HCT116 (cell line): ENCODE data around the gene HARBI1. TPM values are rescaled to one million over a fixed set of nuclear protein-coding genes. Genes with fewer than 3 reads are reported as not detected.

Experiments
- ATAC-seq: fragments of 200-7000 bp; cut with Tn5 transposase; 2 replicates; pipeline ENCODE4 v1.9.1; 2020; ENCODE audit warnings: mild to moderate bottlenecking, moderate library complexity
- BruUV-seq: library from RNA; stranded (reverse); fragments of 400-500 nt; replicated peaks from 2 replicates; lab custom pipeline; 2021; lab: Mats Ljungman, UMichigan
- CTCF ChIA-PET: fragments of 300-600 bp; sonication (Branson Sonifier 250); formaldehyde crosslinking; loops from one replicate; lab custom pipeline; 2021; ENCODE audit warnings: antibody characterized with exemption; lab: Charles Lee
- POLR2A ChIA-PET: fragments of 300-600, 350-600 bp; sonication (Branson Sonifier 250); formaldehyde crosslinking; loops from one replicate; lab custom pipeline; 2021; ENCODE audit warnings: antibody characterized with exemption; lab: Charles Lee
- RAD21 ChIA-PET, 2 experiments: fragments of 300-600 bp; sonication (Branson Sonifier 250); formaldehyde crosslinking; loops; one replicate each; lab custom pipeline; 2023; ENCODE audit warnings: low total read pairs in 2 of 2; ENCODE audit not compliant: uncharacterized antibody in 2 of 2, unreplicated experiment in 2 of 2, low non-redundant PET in 1 of 2; lab: Charles Lee
- DNase-seq: peaks from one replicate; pipeline ENCODE4 v3.0.0-alpha.2; 2010; ENCODE audit warnings: low read depth, low spot score
- H2AFZ ChIP-seq: fragments of 200-600 bp; shearing (Covaris generic), sonication (generic); 2 replicates; pipeline ENCODE4 v1.6.1; 2017; ENCODE audit warnings: low read depth, mixed run types, mixed read lengths, antibody characterized with exemption, low read length; ENCODE audit not compliant: poor library complexity, severe bottlenecking
- H3K27ac ChIP-seq: 2 replicates; pipeline ENCODE4 v1.5.1; 2012; ENCODE audit warnings: low read depth, low read length
- H3K27me3 ChIP-seq: fragments of 200-600 bp; sonication (generic); 2 replicates; pipeline ENCODE4 v1.6.1; 2016; ENCODE audit warnings: mixed run types, low read length, mixed read lengths; ENCODE audit not compliant: insufficient read depth
- H3K36me3 ChIP-seq, 2 experiments: fragments of 200-500 bp in 1 of 2; fragments of 200-600 bp in 1 of 2; sonication (Bioruptor generic) in 1 of 2; sonication (generic) in 1 of 2; 2 replicates each; pipeline versions ENCODE4 v1.5.1 to v1.6.1; 2014 to 2016; ENCODE audit warnings: low read length in 2 of 2, inconsistent platforms in 1 of 2, mixed read lengths in 1 of 2, mixed run types in 1 of 2; ENCODE audit not compliant: insufficient read depth in 2 of 2, control insufficient read depth in 1 of 2
- H3K4me1 ChIP-seq, 2 experiments: fragments of 200-600 bp in 1 of 2; sonication (generic) in 1 of 2; 2 replicates each; pipeline versions ENCODE4 v1.5.1 to v1.6.1; 2012 to 2017; ENCODE audit warnings: low read length in 2 of 2, inconsistent platforms in 1 of 2, mild to moderate bottlenecking in 1 of 2, mixed read lengths in 1 of 2, mixed run types in 1 of 2, moderate library complexity in 1 of 2; ENCODE audit not compliant: insufficient read depth in 2 of 2, control insufficient read depth in 1 of 2
- H3K4me2 ChIP-seq: fragments of 200-600 bp; sonication (generic); 2 replicates; pipeline ENCODE4 v1.6.1; 2017; ENCODE audit warnings: mixed run types, low read length, mixed read lengths
- H3K4me3 ChIP-seq, 2 experiments: fragments of 200-600 bp in 1 of 2; sonication (generic) in 1 of 2; replicated peaks in 1 of 2; 2 replicates each; pipeline ENCODE4 v1.5.1; 2011 to 2016; ENCODE audit warnings: low read length in 2 of 2, control low read depth in 1 of 2, low read depth in 1 of 2, mild to moderate bottlenecking in 1 of 2, mixed read lengths in 1 of 2, mixed run types in 1 of 2
- H3K79me2 ChIP-seq: fragments of 200-600 bp; sonication (generic); 2 replicates; pipeline ENCODE4 v1.6.1; 2017; ENCODE audit warnings: mild to moderate bottlenecking, mixed run types, low read length, moderate library complexity, mixed read lengths; ENCODE audit not compliant: insufficient read depth
- H3K9ac ChIP-seq: fragments of 200-600 bp; sonication (generic); 2 replicates; pipeline ENCODE4 v1.6.1; 2016; ENCODE audit warnings: low read length, mixed read lengths
- H3K9me2 ChIP-seq: fragments of 200-600 bp; sonication (generic), shearing (Covaris generic); 2 replicates; pipeline ENCODE4 v1.6.1; 2017; ENCODE audit warnings: mixed run types, mild to moderate bottlenecking, moderate library complexity; ENCODE audit not compliant: insufficient read depth
- H3K9me3 ChIP-seq, 2 experiments: fragments of 200-500 bp in 1 of 2; fragments of 200-600 bp in 1 of 2; sonication (Bioruptor generic) in 1 of 2; sonication (generic) in 1 of 2; 2 replicates each; pipeline ENCODE4 v1.6.1; 2014 to 2017; ENCODE audit warnings: low read length in 2 of 2, mixed read lengths in 2 of 2, inconsistent platforms in 1 of 2, low read depth in 1 of 2, mild to moderate bottlenecking in 1 of 2, mixed run types in 1 of 2, moderate library complexity in 1 of 2; ENCODE audit not compliant: control insufficient read depth in 1 of 2, insufficient read depth in 1 of 2
- H4K20me1 ChIP-seq: fragments of 200-600 bp; sonication (generic), shearing (Covaris generic); 2 replicates; pipeline ENCODE4 v1.6.1; 2017; ENCODE audit warnings: mixed run types, mild to moderate bottlenecking, moderate library complexity; ENCODE audit not compliant: insufficient read depth
- CBX3 ChIP-seq: IDR thresholded peaks from 2 replicates; pipeline ENCODE4 v1.6.1; 2012; ENCODE audit warnings: low read depth
- CEBPB ChIP-seq: IDR thresholded peaks from 2 replicates; pipeline ENCODE4 v1.6.1; 2012; ENCODE audit warnings: low read depth
- CTCF ChIP-seq, 3 experiments: fragments of 200-600 bp in 1 of 3; sonication (generic) in 1 of 3; IDR thresholded peaks in 2 of 3; conservative IDR thresholded peaks in 1 of 3; 2 replicates each; pipeline ENCODE4 v1.5.1; 2012 to 2017; ENCODE audit warnings: low read depth in 2 of 3, low read length in 2 of 3, antibody characterized with exemption in 1 of 3, borderline replicate concordance in 1 of 3, control low read depth in 1 of 3, mild to moderate bottlenecking in 1 of 3, mixed read lengths in 1 of 3, mixed run types in 1 of 3, moderate library complexity in 1 of 3; ENCODE audit not compliant: insufficient read depth in 1 of 3
- EGR1 ChIP-seq: IDR thresholded peaks from 2 replicates; pipeline ENCODE4 v1.6.1; 2012; ENCODE audit warnings: low read depth
- ELF1 ChIP-seq: IDR thresholded peaks from 2 replicates; pipeline ENCODE4 v1.6.1; 2012; ENCODE audit warnings: low read depth, borderline replicate concordance
- EZH2phosphoT487 ChIP-seq: fragments of 200-600 bp; IDR thresholded peaks from 2 replicates; pipeline ENCODE4 v1.6.1; 2018; ENCODE audit warnings: antibody characterized with exemption, borderline replicate concordance
- FOSL1 ChIP-seq: IDR thresholded peaks from 2 replicates; pipeline ENCODE4 v1.6.1; 2012; ENCODE audit warnings: low read depth
- POLR2A ChIP-seq: IDR thresholded peaks from 2 replicates; pipeline ENCODE4 v1.7.0; 2011; ENCODE audit warnings: borderline replicate concordance; ENCODE audit not compliant: insufficient read depth, insufficient read length; ENCODE audit errors: extremely low read depth
- POLR2AphosphoS5 ChIP-seq: IDR thresholded peaks from 2 replicates; pipeline ENCODE4 v1.6.1; 2011; ENCODE audit warnings: mild to moderate bottlenecking, low read depth, low read length, moderate library complexity
- RAD21 ChIP-seq: IDR thresholded peaks from 2 replicates; pipeline ENCODE4 v1.6.1; 2012; ENCODE audit warnings: low read depth, mild to moderate bottlenecking
- REST ChIP-seq: IDR thresholded peaks from 2 replicates; pipeline ENCODE4 v1.6.1; 2012; ENCODE audit warnings: low read depth
- SP1 ChIP-seq: IDR thresholded peaks from 2 replicates; pipeline ENCODE4 v1.6.1; 2012; ENCODE audit warnings: low read depth
- SRF ChIP-seq: IDR thresholded peaks from 2 replicates; pipeline ENCODE4 v1.6.1; 2012; ENCODE audit warnings: low read depth
- TCF7L2 ChIP-seq: IDR thresholded peaks from 2 replicates; pipeline ENCODE4 v1.7.0; 2011; ENCODE audit warnings: borderline replicate concordance, inconsistent platforms; ENCODE audit not compliant: insufficient read depth, insufficient read length; ENCODE audit errors: extremely low read depth
- YY1 ChIP-seq: IDR thresholded peaks from 2 replicates; pipeline ENCODE4 v1.6.1; 2011; ENCODE audit warnings: low read length, low read depth, moderate library complexity, mild to moderate bottlenecking; ENCODE audit not compliant: insufficient replicate concordance; ENCODE audit errors: extremely low read depth
- ZFX ChIP-seq: fragments of 450-650 bp; IDR thresholded peaks from 2 replicates; pipeline ENCODE4 v1.6.1; 2017
- intact Hi-C: fragments of 100-400 bp; cut with micrococcal nuclease; formaldehyde crosslinking; loops from 2 replicates; pipeline ENCODE4 v1.10.0; 2022
- total RNA-seq: library from RNA; stranded (reverse); gene quantifications from one replicate; pipeline ENCODE4 v1.2.1, GENCODE V29; 2021; ENCODE audit not compliant: unreplicated experiment
- TF ChIP-seq, protein P1 (sequence below): IDR thresholded peaks from 2 replicates; pipeline ENCODE4 v1.6.1; 2012
- TF ChIP-seq, protein P2 (sequence below): IDR thresholded peaks from 2 replicates; pipeline ENCODE4 v1.6.1; 2011; ENCODE audit warnings: mild to moderate bottlenecking, low read length, moderate library complexity; ENCODE audit not compliant: insufficient replicate concordance; ENCODE audit errors: extremely low read depth
- TF ChIP-seq, protein P3 (sequence below): IDR thresholded peaks from 2 replicates; pipeline ENCODE4 v1.6.1; 2012

Gene HARBI1
- total RNA-seq, 1 experiment from 2014 or later = 1.9 TPM

- peaks cover 6 to 8% of the 10 kb centered on the region in 2 experiments; a peak in 3 of 4 replicates for H3K4me1 ChIP-seq
- no peaks in the 10 kb centered on the region; the same call in none of the 2 replicates for H3K79me2 ChIP-seq
- DNase-seq = no peak
- ATAC-seq = no peak
- no peaks in the 10 kb centered on the region for H3K9me2 ChIP-seq
- H2AFZ ChIP-seq = no peak overlapping the region
- intact Hi-C loops = no loop called here
- TF ChIP-seq YY1 = no peak
- no peak for TF ChIP-seq SRF
- no peak for TF ChIP-seq CEBPB
- no peak for TF ChIP-seq CBX3
- TF ChIP-seq FOSL1 = no peak
- TF ChIP-seq EGR1 = no peak
- TF ChIP-seq REST = no peak
- TF ChIP-seq, protein P1, sequence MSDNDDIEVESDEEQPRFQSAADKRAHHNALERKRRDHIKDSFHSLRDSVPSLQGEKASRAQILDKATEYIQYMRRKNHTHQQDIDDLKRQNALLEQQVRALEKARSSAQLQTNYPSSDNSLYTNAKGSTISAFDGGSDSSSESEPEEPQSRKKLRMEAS = no peak
- no peak for TF ChIP-seq SP1
- no peak for TF ChIP-seq POLR2AphosphoS5
- TF ChIP-seq, protein P2, sequence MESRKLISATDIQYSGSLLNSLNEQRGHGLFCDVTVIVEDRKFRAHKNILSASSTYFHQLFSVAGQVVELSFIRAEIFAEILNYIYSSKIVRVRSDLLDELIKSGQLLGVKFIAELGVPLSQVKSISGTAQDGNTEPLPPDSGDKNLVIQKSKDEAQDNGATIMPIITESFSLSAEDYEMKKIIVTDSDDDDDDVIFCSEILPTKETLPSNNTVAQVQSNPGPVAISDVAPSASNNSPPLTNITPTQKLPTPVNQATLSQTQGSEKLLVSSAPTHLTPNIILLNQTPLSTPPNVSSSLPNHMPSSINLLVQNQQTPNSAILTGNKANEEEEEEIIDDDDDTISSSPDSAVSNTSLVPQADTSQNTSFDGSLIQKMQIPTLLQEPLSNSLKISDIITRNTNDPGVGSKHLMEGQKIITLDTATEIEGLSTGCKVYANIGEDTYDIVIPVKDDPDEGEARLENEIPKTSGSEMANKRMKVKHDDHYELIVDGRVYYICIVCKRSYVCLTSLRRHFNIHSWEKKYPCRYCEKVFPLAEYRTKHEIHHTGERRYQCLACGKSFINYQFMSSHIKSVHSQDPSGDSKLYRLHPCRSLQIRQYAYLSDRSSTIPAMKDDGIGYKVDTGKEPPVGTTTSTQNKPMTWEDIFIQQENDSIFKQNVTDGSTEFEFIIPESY = no peak
- TF ChIP-seq, protein P3, sequence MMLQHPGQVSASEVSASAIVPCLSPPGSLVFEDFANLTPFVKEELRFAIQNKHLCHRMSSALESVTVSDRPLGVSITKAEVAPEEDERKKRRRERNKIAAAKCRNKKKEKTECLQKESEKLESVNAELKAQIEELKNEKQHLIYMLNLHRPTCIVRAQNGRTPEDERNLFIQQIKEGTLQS = no peak
- no peak for TF ChIP-seq CTCF (IDR thresholded peaks at IDR 0.05 in 2 of 3, conservative IDR thresholded peaks at IDR 0.05 in 1 of 3; ENCODE audit: borderline replicate concordance in 1 of 3, insufficient read depth in 1 of 3, low read depth in 2 of 3, low read length in 2 of 3)
- TF ChIP-seq EZH2phosphoT487 = no peak
- no peak for TF ChIP-seq ZFX
- no peak for TF ChIP-seq POLR2A
- TF ChIP-seq TCF7L2 = no peak
- no peak for TF ChIP-seq RAD21
- TF ChIP-seq ELF1 = no peak
- TF ChIP-seq, all 23 proteins: peak for 0
- Histone ChIP-seq H3K4me3 (no peak overlapping the region), H4K20me1 (no peaks in the 10 kb centered on the region), H3K9ac (no peak overlapping the region), H3K36me3 (peaks cover 0 to 5% of the 10 kb centered on the region in 2 experiments; a peak in 2 of 4 replicates), H3K4me2 (no peak overlapping the region), H3K27me3 (no peaks in the 10 kb centered on the region), H3K27ac (no peak overlapping the region), H3K9me3 (no peaks in the 10 kb centered on the region)
- ChIA-PET CTCF (no interaction called here), POLR2A (no interaction called here), RAD21 (no interaction called here)
- BruUV-seq = no TSS peak
Observed at GRCh38 chr11:46631676-46632075, 14.6 kb upstream of the HARBI1 start.
